GM19452 (cell line): Measurements from ENCODE around the gene CD320.
"Not testable (repeated sequence)": the region's sequence is repeated elsewhere in the genome, so short reads cannot be mapped to it uniquely, and the experiment has no call there.

Source experiments
- ATAC-seq: cut with Tn5 transposase; IDR thresholded peaks from one replicate; pipeline ENCODE4 v1.9.1; 2021; ENCODE audit not compliant: unreplicated experiment

Gene CD320

GRCh38 chr19:8310342-8311055, 2.3 kb upstream of the CD320 start:
- ATAC-seq, result no peak

GRCh38 chr19:8308891-8309291, 733 bp upstream of the CD320 start:
- no peak for ATAC-seq

GRCh38 chr19:8307400-8307964, 676 bp downstream of the CD320 start:
- ATAC-seq, result no peak

- ATAC-seq, result no peak
Measured at GRCh38 chr19:8306235-8307054, 1.7 kb downstream of the CD320 start.

GRCh38 chr19:8305798-8306197, 2.4 kb downstream of the CD320 start:
- ATAC-seq, result no peak

DNA sequence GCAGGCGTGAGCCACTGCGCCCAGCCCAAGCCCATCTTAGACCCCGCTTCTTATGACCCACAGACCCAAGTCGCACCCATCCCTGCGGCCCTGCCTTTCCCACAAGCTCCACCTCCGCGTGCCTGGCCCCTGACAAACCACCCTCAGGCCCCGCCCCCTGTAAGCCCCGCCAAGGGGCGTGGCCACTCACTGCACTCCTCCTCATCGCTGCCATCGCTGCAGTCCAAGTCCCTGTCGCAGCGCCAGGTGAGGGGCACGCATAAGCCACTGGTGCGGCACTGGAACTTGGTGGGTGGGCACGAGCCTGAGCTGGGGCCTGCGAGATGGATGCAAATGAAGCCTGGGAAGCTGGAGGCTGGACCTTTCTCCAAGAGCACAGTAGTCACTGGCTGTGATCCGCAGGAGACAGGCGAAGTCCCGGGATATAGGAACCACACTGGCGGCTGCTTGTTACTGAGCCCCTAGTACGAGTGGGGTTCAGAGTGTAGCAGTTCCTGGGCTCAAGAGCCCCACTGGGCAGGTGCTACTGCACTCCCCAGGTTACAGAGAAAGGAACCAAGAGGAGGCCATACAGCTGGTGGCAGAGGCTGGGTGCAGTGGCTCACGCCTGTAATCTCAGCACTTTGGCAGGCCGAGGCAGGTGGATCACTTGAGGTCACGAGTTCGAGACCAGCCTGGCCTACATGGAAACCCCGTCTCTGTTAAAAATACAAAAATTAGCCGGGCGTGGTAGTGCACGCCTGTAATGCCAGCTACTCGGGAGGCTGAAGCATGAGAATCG, 3.1 kb downstream of the CD320 start:
- no peak for ATAC-seq

DNA sequence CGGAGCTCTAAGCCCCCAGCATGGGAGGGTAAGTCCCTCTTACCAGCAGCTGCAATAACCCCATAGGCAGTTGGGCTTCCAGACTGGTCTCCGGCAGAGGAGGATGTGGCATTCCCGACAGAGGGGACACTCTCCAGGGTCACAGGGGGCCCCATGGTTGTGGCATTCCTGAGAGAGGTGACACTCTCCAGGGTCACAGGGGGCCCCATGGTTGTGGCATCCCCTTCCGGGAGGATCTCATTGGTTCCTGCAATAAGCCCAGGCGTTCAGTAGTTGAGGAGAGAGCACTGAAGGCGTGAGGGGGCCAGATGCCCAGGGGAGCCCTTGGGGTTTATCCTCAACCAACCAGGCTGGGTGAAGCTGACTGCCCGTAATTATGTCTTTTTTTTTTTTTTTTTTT, 5.4 kb downstream of the CD320 start:
- ATAC-seq, result no peak

DNA sequence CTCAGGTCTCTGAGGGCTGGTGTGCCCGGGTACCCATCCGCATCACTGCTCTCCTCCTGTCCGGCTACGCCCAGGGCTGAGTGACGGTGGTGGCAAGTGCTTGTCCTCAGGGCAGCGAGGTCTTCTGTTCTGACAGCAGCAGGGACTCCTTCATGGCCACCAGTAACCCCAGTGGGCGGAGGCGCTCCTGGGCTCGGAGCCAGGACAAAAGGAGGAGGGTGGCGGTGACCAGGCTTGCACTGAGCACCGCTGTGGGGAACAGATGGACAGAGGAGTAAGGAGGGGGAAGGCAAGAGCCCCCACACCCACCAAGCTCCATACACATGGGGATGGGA, 5.8 kb downstream of the CD320 start:
- ATAC-seq, result no peak

- ATAC-seq, result not testable (repeated sequence)
Measured at GRCh38 chr19:8291337-8291736, 16.8 kb downstream of the CD320 start.

DNA sequence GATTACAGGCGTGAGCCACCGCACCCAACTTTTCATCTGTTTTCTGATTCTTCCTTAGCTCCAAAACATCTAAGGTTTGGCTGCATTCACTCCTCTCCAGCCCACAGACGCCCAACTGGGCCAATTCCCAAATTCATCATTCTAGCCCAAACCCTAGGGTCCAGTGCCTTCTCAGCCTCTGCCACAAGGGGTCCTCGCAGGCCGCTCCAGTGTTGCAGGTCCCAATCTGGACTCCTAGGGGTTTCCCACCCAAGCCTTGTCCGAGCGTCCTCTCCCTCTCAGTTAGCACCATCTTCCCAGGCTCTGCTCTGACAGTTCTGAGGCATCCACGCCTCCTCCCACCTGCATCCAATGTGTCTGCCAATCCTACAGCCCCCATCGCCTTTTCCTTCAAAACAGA, 31.6 kb downstream of the CD320 start:
- not testable (repeated sequence) for ATAC-seq

DNA sequence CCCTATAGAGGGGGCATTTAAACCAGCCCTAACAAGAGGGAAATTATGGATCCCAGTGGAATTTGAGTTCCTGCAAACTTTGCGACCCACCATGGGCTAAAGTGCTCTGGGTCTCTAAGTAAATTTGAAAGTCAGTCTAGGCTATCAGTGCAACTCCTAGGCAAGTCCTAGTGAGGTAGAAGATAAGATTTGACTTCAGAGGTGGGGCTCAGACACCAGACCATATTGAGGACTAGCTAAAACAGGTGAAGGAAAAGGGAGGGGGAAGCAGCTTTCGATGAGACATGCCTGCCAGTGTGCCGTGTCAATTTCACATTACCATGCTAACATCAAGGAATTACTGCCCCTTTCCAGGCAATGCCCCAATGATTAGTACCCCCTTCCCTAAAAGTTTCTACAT, 38.4 kb downstream of the CD320 start:
- ATAC-seq, result no peak

- no peak for ATAC-seq
Measured at GRCh38 chr19:8265872-8266271, 42.3 kb downstream of the CD320 start.

- not testable (repeated sequence) for ATAC-seq
Measured at GRCh38 chr19:8264248-8264647, 43.9 kb downstream of the CD320 start.

GRCh38 chr19:8262431-8262830, 45.7 kb downstream of the CD320 start:
- ATAC-seq, result no peak

GRCh38 chr19:8261881-8262280, 46.3 kb downstream of the CD320 start:
- no peak for ATAC-seq

DNA sequence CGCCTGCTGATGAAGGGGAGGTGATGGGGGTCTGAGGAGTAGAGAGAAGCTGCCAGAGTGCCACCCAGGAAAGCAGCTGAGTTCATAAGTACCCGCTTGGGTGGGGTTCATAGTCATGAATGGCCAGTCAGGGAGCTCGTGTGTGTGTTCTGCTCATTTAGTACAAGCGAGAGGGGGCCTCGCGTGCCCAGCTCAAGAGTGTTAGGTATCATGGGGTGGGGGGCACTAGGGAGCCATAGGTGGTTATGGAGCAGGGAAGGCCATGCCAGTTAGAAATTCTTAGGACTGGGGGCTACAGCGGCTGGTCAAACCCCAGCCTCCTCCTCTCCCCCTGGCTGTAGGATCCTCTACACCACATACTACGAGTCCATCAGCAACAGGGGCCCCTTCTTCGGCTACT, 46.8 kb downstream of the CD320 start:
- no peak for ATAC-seq

- ATAC-seq, result no peak
Measured at GRCh38 chr19:8259922-8260247, 48.3 kb downstream of the CD320 start.

DNA sequence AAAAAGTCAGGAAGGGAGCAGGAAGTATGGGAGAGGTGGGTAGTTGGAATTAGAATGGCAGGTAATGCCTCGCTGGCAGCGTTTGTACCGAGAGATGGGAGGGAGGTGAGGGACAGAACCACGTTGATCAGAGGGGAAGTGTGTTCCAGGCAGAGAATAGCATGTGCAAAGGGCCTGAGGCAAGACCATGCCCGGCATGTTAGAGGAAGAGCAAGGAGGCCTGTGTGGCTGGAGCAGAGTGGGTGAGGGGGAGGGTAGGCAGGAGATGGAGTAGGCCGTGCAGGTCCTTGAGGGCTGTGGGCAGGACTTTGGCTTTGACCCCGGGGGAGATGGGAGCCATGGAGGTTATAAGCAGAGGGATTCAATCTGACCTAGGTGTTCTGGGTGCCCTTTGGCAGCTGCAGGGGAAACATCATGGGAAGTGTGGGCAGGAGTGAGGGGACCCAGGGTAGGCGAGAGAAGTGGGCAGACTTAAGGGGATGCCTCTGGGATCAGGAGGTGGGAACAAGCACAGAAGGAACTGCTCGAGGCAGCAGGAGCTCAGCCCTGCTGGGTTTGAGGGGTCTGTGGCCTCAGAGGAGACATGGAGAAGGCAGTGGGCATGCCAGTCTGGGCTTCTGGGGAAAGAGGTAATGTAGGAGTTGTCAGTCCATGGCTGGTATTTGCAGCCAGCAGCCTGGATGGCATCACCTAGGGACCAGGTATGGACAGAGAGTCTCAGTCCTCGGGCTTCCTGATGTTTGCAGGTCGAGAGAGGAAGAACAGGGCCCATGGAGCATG, 48.8 kb downstream of the CD320 start:
- ATAC-seq, result no peak

GRCh38 chr19:8257052-8257443, 51.1 kb downstream of the CD320 start:
- no peak for ATAC-seq

DNA sequence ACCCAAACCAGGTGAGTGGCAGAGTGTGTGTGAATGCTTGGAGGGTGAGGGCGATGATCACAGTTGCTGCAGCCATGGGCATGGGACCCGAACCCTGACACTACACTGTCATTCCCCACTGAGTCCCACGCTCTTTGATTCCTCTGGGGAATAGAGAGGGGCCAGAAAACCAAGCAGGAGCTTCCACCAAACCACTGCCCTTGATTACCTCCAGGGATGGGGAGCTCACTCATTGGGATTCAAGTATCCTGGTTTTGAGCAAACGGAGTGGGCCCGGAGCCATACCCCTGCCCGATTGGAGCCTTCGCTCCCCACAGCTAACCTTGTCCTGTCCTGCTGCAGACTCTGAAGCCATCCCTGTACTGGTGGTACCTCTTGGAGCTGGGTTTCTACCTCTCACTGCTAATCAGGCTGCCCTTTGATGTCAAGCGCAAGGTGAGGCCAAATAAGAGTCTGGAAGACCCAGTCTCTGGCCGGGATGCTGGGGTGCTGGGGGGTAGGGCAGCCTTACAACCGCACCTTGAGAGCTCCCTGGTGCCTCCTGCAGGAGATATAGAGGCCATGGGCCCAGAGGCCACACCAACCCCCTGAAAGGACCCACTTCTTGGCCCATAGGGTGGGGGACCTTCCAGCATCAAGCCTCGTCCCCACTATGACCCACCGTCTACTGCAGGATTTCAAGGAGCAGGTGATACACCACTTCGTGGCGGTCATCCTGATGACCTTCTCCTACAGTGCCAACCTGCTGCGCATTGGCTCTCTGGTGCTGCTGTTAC, 51.7 kb downstream of the CD320 start:
- ATAC-seq, result no peak
